GM12865 (cell line): ENCODE data around the gene BHLHE23.

Source experiments
- DNase-seq: peaks from one replicate; pipeline ENCODE4 v3.0.0; 2010; ENCODE audit warnings: low read depth
- H3K4me3 ChIP-seq: 2 replicates; pipeline ENCODE4 v1.5.1; 2011; ENCODE audit warnings: mild to moderate bottlenecking, low read depth, low read length, control low read depth
- CTCF ChIP-seq: IDR thresholded peaks from 2 replicates; pipeline ENCODE4 v1.5.1; 2011; ENCODE audit warnings: low read length, control low read depth, low read depth, inconsistent platforms; ENCODE audit not compliant: insufficient read depth; ENCODE audit errors: missing control alignments

Gene BHLHE23

GRCh38 chr20:63023936-63024571 is 17.3 kb upstream of the BHLHE23 start:
- DNase-seq, result no peak
- no peak overlapping the region for H3K4me3 ChIP-seq
- no peak for TF ChIP-seq CTCF

GRCh38 chr20:63023071-63023935 is 16.5 kb upstream of the BHLHE23 start:
- no peak for TF ChIP-seq CTCF
- H3K4me3 ChIP-seq, result no peak overlapping the region
- no peak for DNase-seq

- no peak overlapping the region for H3K4me3 ChIP-seq
- no peak for DNase-seq
- no peak for TF ChIP-seq CTCF
Observed at GRCh38 chr20:63022501-63022900, 15.7 kb upstream of the BHLHE23 start.

- DNase-seq, result no peak
- no peak overlapping the region for H3K4me3 ChIP-seq
- no peak for TF ChIP-seq CTCF
Observed at GRCh38 chr20:63021356-63022321, 14.9 kb upstream of the BHLHE23 start.

GRCh38 chr20:63020681-63021080 is 13.9 kb upstream of the BHLHE23 start:
- no peak overlapping the region for H3K4me3 ChIP-seq
- no peak for DNase-seq
- no peak for TF ChIP-seq CTCF

- DNase-seq, result no peak
- no peak for TF ChIP-seq CTCF
- H3K4me3 ChIP-seq, result no peak overlapping the region
Observed at GRCh38 chr20:63017826-63018411, 11.2 kb upstream of the BHLHE23 start.
